CD4-positive, alpha-beta memory T cell (primary cell): ENCODE results near the gene TDRD1. TPM values are rescaled to one million over a fixed set of nuclear protein-coding genes. Genes with fewer than 3 reads are reported as not detected.

ENCODE experiments used
- CTCF ChIA-PET: fragments of 350-600 bp; sonication (Branson Sonifier 250); formaldehyde crosslinking; loops from one replicate; lab custom pipeline; 2021; ENCODE audit warnings: inconsistent platforms; ENCODE audit not compliant: partially characterized antibody; lab: Charles Lee
- POLR2A ChIA-PET: fragments of 350-600 bp; sonication (Branson Sonifier 250); formaldehyde crosslinking; loops from one replicate; lab custom pipeline; 2021; ENCODE audit not compliant: partially characterized antibody; lab: Charles Lee
- DNase-seq, 5 donors: peaks; one replicate each; pipeline versions ENCODE4 v3.0.0 to v3.0.0-alpha.2; 2020 to 2022; ENCODE audit warnings: mixed read lengths in 1 of 5
- H3K27ac ChIP-seq: one replicate; pipeline ENCODE4 v1.7.0; 2013; ENCODE audit warnings: low read depth, low read length
- H3K27me3 ChIP-seq: 2 replicates; pipeline ENCODE4 v1.7.0; 2013; ENCODE audit warnings: mild to moderate bottlenecking, low read length, moderate library complexity; ENCODE audit not compliant: insufficient read depth
- H3K36me3 ChIP-seq: 2 replicates; pipeline ENCODE4 v1.7.0; 2013; ENCODE audit warnings: mild to moderate bottlenecking, low read length, moderate library complexity; ENCODE audit not compliant: insufficient read depth
- H3K4me1 ChIP-seq: 2 replicates; pipeline ENCODE4 v1.7.0; 2013; ENCODE audit warnings: mild to moderate bottlenecking, low read length, moderate library complexity; ENCODE audit not compliant: insufficient read depth
- H3K4me3 ChIP-seq, 2 donors: one replicate each; pipeline ENCODE4 v1.7.0; 2013; ENCODE audit warnings: low read length in 2 of 2, mild to moderate bottlenecking in 1 of 2
- H3K9me3 ChIP-seq, 2 donors: one replicate each; pipeline ENCODE4 v1.7.0; 2013; ENCODE audit warnings: low read length in 2 of 2, control low read depth in 1 of 2; ENCODE audit not compliant: control insufficient read depth in 1 of 2
- H3K27ac Mint-ChIP-seq, 7 donors: one replicate each; pipeline ENCODE4 v1.8.0; 2020 to 2021; ENCODE audit warnings: mixed read lengths in 7 of 7, mild to moderate bottlenecking in 6 of 7, inconsistent platforms in 3 of 7, moderate library complexity in 3 of 7
- H3K27me3 Mint-ChIP-seq, 2 donors: one replicate each; pipeline ENCODE4 v1.8.0; 2020 to 2021; ENCODE audit warnings: mixed read lengths in 2 of 2
- H3K36me3 Mint-ChIP-seq, 2 donors: one replicate each; pipeline ENCODE4 v1.8.0; 2020 to 2021; ENCODE audit warnings: mixed read lengths in 2 of 2, inconsistent platforms in 1 of 2, mild to moderate bottlenecking in 1 of 2
- H3K4me1 Mint-ChIP-seq, 4 donors: one replicate each; pipeline ENCODE4 v1.8.0; 2020 to 2021; ENCODE audit warnings: mixed read lengths in 4 of 4, mild to moderate bottlenecking in 1 of 4
- H3K4me3 Mint-ChIP-seq, 8 donors: one replicate each; pipeline ENCODE4 v1.8.0; 2020 to 2021; ENCODE audit warnings: mixed read lengths in 8 of 8, mild to moderate bottlenecking in 7 of 8, moderate library complexity in 6 of 8, inconsistent platforms in 3 of 8
- H3K9me3 Mint-ChIP-seq, 8 donors: one replicate each; pipeline ENCODE4 v1.8.0; 2020 to 2021; ENCODE audit warnings: mixed read lengths in 8 of 8, mild to moderate bottlenecking in 5 of 8, inconsistent platforms in 3 of 8, moderate library complexity in 1 of 8
- intact Hi-C: fragments of 100-400 bp; cut with micrococcal nuclease; formaldehyde crosslinking; loops from one replicate; pipeline ENCODE4 v1.15.1; 2023
- polyA plus RNA-seq, 2 donors: library from polyadenylated mRNA; unstranded; fragments of 300-500 nt; fragmentation: Illumina TruSeq; gene quantifications; one replicate each; pipeline ENCODE4 v1.2.3, GENCODE V29; 2021
- total RNA-seq, 2 experiments: library from RNA; stranded (reverse); gene quantifications; one replicate each; pipeline ENCODE4 v1.2.3, GENCODE V29; 2021

TDRD1 gene
- total and polyA plus RNA-seq, 4 experiments from 2014 or later, result 0.05 to 0.41 (median 0.39) TPM; not detected in 1

DNA sequence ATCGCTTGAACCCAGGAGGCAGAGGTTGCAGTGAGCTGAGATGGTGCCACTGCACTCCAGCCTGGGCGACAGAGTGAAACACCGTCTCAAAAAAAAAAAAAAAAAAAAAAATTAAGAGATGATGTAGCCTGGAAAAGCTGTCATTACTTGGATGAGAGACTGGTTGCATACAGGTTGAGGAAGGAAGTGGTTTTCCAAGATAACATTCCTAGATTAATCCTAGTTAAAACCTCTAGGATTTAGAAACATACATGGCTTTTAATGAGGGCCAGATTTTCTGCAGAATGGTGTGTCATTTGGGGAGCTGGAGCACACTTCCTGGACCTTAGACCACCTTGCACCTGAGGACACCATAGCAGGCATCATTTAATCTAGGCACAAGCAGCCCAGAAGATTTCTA is 77.7 kb downstream of the TDRD1 start:
- ChIA-PET POLR2A (no interaction called here), CTCF (no interaction called here)
- no peak overlapping the region for H3K27ac Mint-ChIP-seq
- H3K36me3 ChIP-seq, result no peaks in the 10 kb centered on the region
- no peak for DNase-seq
- intact Hi-C loops, result no loop called here
- H3K27me3 Mint-ChIP-seq, result peaks cover 0 to 4% of the 10 kb centered on the region in 2 donors
- no peaks in the 10 kb centered on the region for H3K36me3 Mint-ChIP-seq
- H3K4me1 ChIP-seq, result no peaks in the 10 kb centered on the region
- H3K9me3 ChIP-seq, result no peaks in the 10 kb centered on the region
- H3K27ac ChIP-seq, result no peak overlapping the region
- H3K9me3 Mint-ChIP-seq, result no peaks in the 10 kb centered on the region
- no peak overlapping the region for H3K4me3 Mint-ChIP-seq
- H3K4me1 Mint-ChIP-seq, result peaks cover 0 to 14% (median 4%) of the 10 kb centered on the region in 4 donors
- no peak overlapping the region for H3K4me3 ChIP-seq
- H3K27me3 ChIP-seq, result no peaks in the 10 kb centered on the region

DNA sequence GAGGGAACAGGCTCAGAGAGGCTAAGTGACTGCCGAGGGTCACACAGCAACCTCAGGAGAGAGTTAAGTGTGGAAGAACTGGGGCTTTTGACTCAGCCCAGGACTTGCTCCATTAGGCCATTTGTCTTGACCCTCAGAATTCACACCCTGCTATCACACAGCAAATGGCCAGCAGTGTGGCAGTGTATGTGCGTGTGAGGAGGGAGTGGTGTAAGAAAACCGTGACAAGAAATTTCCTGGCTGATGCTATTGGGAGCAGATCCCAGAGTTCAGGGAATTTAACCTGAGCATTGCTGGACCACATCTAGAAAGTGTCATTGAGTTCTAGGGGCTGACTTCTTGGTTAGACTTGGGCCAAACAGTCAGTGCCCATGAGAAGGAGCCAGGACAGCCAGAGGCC is 78.3 kb downstream of the TDRD1 start:
- Histone ChIP-seq H3K27me3 (no peaks in the 10 kb centered on the region), H3K4me1 (no peaks in the 10 kb centered on the region), H3K27ac (no peak overlapping the region), H3K36me3 (no peaks in the 10 kb centered on the region), H3K9me3 (no peaks in the 10 kb centered on the region), H3K4me3 (no peak overlapping the region)
- no peak overlapping the region for H3K4me3 Mint-ChIP-seq
- ChIA-PET CTCF (no interaction called here), POLR2A (no interaction called here)
- intact Hi-C loops, result no loop called here
- DNase-seq, result no peak
- no peaks in the 10 kb centered on the region for H3K9me3 Mint-ChIP-seq
- no peak overlapping the region for H3K27ac Mint-ChIP-seq
- no peaks in the 10 kb centered on the region for H3K36me3 Mint-ChIP-seq
- peaks cover 0 to 14% (median 4%) of the 10 kb centered on the region in 4 donors for H3K4me1 Mint-ChIP-seq
- H3K27me3 Mint-ChIP-seq, result peaks cover 0 to 4% of the 10 kb centered on the region in 2 donors

DNA sequence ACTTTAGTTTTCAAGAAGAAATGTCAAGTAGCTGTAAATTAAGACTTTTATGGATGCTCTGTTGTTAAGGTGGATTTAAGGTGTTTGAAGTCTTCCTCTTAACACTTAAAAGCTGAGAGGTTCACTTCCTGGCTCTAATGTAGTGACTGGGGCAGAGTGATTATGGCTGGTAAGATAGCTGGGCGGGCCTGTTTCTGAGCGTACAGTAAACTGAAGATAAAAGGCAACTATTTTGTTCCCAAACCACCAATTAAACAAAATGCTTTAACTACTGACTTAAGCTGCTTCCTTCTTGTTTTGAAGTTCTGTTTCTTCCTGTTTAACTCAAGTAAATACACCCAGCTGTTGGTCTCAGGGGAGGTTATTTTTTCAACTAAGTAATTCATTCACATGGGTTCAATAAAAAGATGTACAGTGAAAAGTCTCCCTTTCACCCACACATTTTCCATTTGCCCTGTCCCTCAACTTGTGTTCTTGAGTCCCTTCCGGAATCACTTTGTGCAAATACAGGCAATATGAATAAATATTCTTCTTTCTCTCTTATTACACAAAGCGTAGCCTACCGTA is 79.2 kb downstream of the TDRD1 start:
- no peaks in the 10 kb centered on the region for H3K36me3 ChIP-seq

DNA sequence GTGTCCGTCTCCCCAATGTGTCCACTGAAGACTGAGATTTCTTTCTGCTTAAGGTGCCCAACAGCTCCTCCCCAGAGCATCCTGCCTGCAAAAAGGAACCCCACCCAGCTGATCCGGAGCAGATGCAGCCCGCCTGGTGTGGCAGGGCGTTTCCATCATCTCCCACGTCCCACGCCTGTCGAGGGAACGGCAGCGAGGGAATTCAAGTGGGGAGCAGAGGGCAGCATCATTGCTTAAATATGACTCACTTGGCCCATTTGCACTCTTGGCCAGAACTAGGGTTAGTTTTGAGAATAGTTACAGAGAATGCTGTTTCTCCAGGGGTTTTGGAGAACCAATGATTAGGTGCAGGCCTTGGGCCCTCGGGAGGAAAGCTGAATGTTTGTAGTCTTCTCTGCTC is 80.7 kb downstream of the TDRD1 start:
- no peak for DNase-seq
- H3K27ac Mint-ChIP-seq, result peak overlapping the region in 1 of 7 donors; percentile 4
- peaks cover 0 to 2% of the 10 kb centered on the region in 2 donors for H3K27me3 Mint-ChIP-seq

More for the DNA sequence above, 79.2 kb downstream of the TDRD1 start:
- peak overlapping the region in 3 of 7 donors; percentile 0 to 67 (median 33) for H3K27ac Mint-ChIP-seq
- Histone ChIP-seq H3K27me3 (no peaks in the 10 kb centered on the region), H3K4me1 (no peaks in the 10 kb centered on the region), H3K27ac (no peak overlapping the region), H3K4me3 (no peak overlapping the region), H3K9me3 (no peaks in the 10 kb centered on the region)
- H3K9me3 Mint-ChIP-seq, result no peaks in the 10 kb centered on the region
- H3K27me3 Mint-ChIP-seq, result peaks cover 0 to 2% of the 10 kb centered on the region in 2 donors
- H3K4me1 Mint-ChIP-seq, result peaks cover 0 to 14% (median 4%) of the 10 kb centered on the region in 4 donors
- peak in 1 of 5 donors; percentile 2 for DNase-seq
- no peaks in the 10 kb centered on the region for H3K36me3 Mint-ChIP-seq
- POLR2A ChIA-PET, result no interaction called here
- H3K4me3 Mint-ChIP-seq, result peak overlapping the region in 1 of 8 donors; percentile 39
- CTCF ChIA-PET, result no interaction called here
- intact Hi-C loops, result no loop called here

DNA sequence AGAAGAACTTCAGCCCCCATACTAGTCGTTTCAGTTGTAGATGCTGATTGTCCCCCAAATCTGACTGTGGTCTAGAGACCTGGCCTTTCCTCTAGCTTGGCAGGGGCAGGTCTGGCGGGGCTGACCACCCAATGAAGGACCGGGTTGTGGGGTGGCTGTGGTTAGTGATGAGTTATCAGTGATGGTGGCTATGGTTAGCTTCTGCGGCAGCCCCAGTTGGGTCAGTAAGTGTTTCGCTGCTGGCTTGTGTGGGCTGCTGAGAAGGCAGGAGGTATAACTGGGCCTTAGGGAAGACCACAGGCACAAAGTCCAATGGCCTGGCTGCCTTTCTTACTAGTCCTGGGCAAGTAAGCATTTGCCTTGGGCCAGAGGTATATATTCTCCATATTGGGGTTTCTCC is 81.2 kb downstream of the TDRD1 start:
- DNase-seq, result no peak
- POLR2A ChIA-PET, result no interaction called here
- intact Hi-C loops, result no loop called here
- H3K4me1 Mint-ChIP-seq, result peaks cover 0 to 14% (median 3%) of the 10 kb centered on the region in 4 donors
- no peaks in the 10 kb centered on the region for H3K36me3 Mint-ChIP-seq
- CTCF ChIA-PET, result no interaction called here
- H3K9me3 Mint-ChIP-seq, result no peaks in the 10 kb centered on the region
- no peak overlapping the region for H3K27ac ChIP-seq
- peaks cover 0 to 2% of the 10 kb centered on the region in 2 donors for H3K27me3 Mint-ChIP-seq
- H3K36me3 ChIP-seq, result no peaks in the 10 kb centered on the region
- H3K27ac Mint-ChIP-seq, result no peak overlapping the region
- H3K27me3 ChIP-seq, result no peaks in the 10 kb centered on the region
- no peaks in the 10 kb centered on the region for H3K4me1 ChIP-seq
- no peak overlapping the region for H3K4me3 ChIP-seq
- no peak overlapping the region for H3K4me3 Mint-ChIP-seq
- no peaks in the 10 kb centered on the region for H3K9me3 ChIP-seq

More for the DNA sequence above, 80.7 kb downstream of the TDRD1 start:
- intact Hi-C loops, result no loop called here
- Mint-ChIP-seq H3K9me3 (no peaks in the 10 kb centered on the region), H3K36me3 (no peaks in the 10 kb centered on the region), H3K4me3 (no peak overlapping the region), H3K4me1 (peaks cover 0 to 14% (median 3%) of the 10 kb centered on the region in 4 donors)
- CTCF ChIA-PET, result no interaction called here
- Histone ChIP-seq H3K27ac (no peak overlapping the region), H3K9me3 (no peaks in the 10 kb centered on the region), H3K4me3 (no peak overlapping the region), H3K27me3 (no peaks in the 10 kb centered on the region), H3K36me3 (no peaks in the 10 kb centered on the region), H3K4me1 (no peaks in the 10 kb centered on the region)
- POLR2A ChIA-PET, result no interaction called here

DNA sequence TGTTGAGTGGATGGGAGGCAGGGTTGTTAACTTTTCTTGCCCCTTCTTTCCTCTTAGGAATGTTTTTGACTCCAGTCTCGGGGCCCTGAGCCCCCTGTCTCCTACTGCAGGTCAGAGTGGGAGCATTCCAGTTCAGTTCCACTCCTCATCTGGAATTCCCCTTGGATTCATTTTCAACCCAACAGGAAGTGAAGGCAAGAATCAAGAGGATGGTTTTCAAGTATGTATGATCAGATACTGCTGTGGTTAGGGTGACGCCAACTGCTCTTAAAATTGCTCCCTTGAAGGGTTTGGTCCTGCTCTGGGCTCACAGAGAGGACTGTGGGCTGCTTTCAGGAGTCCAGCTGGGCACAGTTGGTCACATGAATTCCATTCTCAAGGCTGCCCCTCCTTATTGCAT is 81.9 kb downstream of the TDRD1 start:
- H3K27ac Mint-ChIP-seq, result no peak overlapping the region
- H3K36me3 Mint-ChIP-seq, result no peaks in the 10 kb centered on the region
- H3K4me1 Mint-ChIP-seq, result peaks cover 0 to 14% (median 3%) of the 10 kb centered on the region in 4 donors
- Histone ChIP-seq H3K4me3 (no peak overlapping the region), H3K27ac (no peak overlapping the region), H3K4me1 (no peaks in the 10 kb centered on the region), H3K36me3 (no peaks in the 10 kb centered on the region), H3K9me3 (no peaks in the 10 kb centered on the region), H3K27me3 (no peaks in the 10 kb centered on the region)
- H3K9me3 Mint-ChIP-seq, result no peaks in the 10 kb centered on the region
- peaks cover 2 to 3% of the 10 kb centered on the region in 2 donors for H3K27me3 Mint-ChIP-seq
- no peak overlapping the region for H3K4me3 Mint-ChIP-seq
- DNase-seq, result no peak
- ChIA-PET CTCF (no interaction called here), POLR2A (no interaction called here)
- intact Hi-C loops, result no loop called here

DNA sequence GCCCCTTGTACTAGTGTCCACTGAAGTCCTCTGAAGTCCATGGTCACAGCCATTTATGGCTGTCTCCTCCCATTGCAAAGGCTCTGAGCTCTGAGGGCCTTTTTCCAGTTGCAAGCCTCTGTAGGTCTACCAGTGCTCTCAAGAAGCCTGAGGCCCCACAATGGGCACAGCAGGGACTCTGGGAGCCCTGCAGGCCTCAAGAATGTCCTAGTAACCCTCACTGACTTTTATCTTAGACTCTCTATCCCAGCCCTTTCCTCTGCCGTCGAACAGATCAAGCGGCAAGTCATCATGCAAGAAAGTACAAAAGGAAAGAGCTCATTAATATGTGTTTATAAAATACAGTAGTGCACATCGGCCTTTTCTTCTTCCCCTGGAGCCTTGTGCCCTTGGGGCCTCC is 83.3 kb downstream of the TDRD1 start:
- Mint-ChIP-seq H3K27me3 (peaks cover 2 to 3% of the 10 kb centered on the region in 2 donors), H3K27ac (no peak overlapping the region), H3K4me1 (peaks cover 0 to 9% (median 3%) of the 10 kb centered on the region in 4 donors), H3K36me3 (no peaks in the 10 kb centered on the region), H3K4me3 (no peak overlapping the region), H3K9me3 (no peaks in the 10 kb centered on the region)
- ChIA-PET POLR2A (no interaction called here), CTCF (no interaction called here)
- Histone ChIP-seq H3K27ac (no peak overlapping the region), H3K27me3 (no peaks in the 10 kb centered on the region), H3K4me3 (no peak overlapping the region), H3K4me1 (no peaks in the 10 kb centered on the region), H3K36me3 (no peaks in the 10 kb centered on the region), H3K9me3 (no peaks in the 10 kb centered on the region)
- intact Hi-C loops, result no loop called here
- no peak for DNase-seq
